Measurements from ENCODE around the gene RLF.
A peak's percentile ranks its signal among the peaks of the same experiment; 100 is the strongest.

RLF gene, protein sequence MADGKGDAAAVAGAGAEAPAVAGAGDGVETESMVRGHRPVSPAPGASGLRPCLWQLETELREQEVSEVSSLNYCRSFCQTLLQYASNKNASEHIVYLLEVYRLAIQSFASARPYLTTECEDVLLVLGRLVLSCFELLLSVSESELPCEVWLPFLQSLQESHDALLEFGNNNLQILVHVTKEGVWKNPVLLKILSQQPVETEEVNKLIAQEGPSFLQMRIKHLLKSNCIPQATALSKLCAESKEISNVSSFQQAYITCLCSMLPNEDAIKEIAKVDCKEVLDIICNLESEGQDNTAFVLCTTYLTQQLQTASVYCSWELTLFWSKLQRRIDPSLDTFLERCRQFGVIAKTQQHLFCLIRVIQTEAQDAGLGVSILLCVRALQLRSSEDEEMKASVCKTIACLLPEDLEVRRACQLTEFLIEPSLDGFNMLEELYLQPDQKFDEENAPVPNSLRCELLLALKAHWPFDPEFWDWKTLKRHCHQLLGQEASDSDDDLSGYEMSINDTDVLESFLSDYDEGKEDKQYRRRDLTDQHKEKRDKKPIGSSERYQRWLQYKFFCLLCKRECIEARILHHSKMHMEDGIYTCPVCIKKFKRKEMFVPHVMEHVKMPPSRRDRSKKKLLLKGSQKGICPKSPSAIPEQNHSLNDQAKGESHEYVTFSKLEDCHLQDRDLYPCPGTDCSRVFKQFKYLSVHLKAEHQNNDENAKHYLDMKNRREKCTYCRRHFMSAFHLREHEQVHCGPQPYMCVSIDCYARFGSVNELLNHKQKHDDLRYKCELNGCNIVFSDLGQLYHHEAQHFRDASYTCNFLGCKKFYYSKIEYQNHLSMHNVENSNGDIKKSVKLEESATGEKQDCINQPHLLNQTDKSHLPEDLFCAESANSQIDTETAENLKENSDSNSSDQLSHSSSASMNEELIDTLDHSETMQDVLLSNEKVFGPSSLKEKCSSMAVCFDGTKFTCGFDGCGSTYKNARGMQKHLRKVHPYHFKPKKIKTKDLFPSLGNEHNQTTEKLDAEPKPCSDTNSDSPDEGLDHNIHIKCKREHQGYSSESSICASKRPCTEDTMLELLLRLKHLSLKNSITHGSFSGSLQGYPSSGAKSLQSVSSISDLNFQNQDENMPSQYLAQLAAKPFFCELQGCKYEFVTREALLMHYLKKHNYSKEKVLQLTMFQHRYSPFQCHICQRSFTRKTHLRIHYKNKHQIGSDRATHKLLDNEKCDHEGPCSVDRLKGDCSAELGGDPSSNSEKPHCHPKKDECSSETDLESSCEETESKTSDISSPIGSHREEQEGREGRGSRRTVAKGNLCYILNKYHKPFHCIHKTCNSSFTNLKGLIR (N-terminal part only)

DNA sequence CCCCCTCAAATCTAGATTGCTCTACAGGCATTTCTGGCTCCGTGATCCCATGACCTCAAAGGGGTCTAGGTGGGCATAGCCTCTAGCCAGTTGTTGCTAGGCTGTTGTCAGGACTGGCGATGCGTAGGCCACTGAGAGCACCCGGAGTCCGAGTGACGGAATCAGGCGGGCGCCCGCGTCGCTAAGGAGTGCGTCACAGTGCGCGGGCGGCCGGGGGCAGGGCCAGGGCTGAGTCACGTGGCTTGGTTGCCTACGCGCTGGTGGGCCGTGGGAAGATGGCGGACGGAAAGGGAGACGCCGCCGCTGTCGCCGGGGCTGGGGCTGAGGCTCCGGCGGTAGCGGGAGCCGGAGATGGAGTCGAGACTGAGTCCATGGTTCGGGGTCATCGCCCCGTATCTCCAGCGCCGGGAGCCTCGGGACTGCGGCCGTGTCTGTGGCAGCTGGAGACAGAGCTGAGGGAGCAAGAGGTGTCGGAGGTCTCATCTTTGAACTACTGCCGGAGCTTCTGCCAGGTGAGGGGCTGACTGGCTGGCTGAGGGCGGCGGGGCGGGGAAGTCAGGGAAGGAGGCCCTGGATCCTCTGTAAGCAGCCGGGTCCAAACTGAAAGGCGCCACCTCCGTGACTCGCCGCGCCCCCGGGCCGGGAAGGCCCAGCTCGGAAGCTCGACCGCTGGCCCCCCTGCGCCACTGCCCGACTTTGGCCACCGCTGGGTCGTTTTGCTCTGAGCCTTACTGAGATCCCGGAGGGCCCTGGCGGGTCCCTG, at the start of gene RLF:
RLF (plus strand) TSS at position 263 of the 763 bp plus-strand sequence; CDS start at position 276, 13 bp downstream.
- DNase-seq = peak; percentile 98
- H3K4me3 Mint-ChIP-seq = no peak within 1 kb of the TSS
- H3K27me3 Mint-ChIP-seq = no peaks in the 10 kb centered on the region
- H3K9me3 Mint-ChIP-seq = no peaks in the 10 kb centered on the region
- no peak within 1 kb of the TSS for H3K27ac Mint-ChIP-seq
- peaks cover 11% of the 10 kb centered on the region for H3K4me1 Mint-ChIP-seq
- peaks cover 2% of the 10 kb centered on the region for H3K36me3 Mint-ChIP-seq (ENCODE audit: low read depth)
- peak; percentile 86 for ATAC-seq

DNA sequence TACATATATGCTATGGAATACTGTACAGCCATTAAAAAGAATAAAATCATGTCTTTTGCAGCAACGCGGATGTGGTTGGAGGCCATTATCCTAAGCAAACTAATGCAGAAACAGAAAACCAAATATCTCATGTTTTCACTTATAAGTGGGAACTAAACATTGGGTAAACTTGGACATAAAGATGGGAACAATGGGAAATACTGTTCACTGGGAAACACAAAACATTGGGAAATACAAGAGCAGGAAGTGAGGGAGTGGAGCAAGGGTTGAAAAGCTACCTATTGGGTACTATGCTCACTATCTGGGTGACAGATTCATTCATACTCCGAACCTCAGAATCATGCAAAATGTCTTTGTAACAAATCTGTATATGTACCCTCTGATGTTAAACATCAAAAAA, 46.8 kb upstream of the RLF start:
- H3K27me3 Mint-ChIP-seq = peaks cover 17% of the 10 kb centered on the region
- peaks cover 9% of the 10 kb centered on the region for H3K9me3 Mint-ChIP-seq
- DNase-seq = no peak
- H3K4me3 Mint-ChIP-seq = no peak overlapping the region
- ATAC-seq = no peak
- no peaks in the 10 kb centered on the region for H3K4me1 Mint-ChIP-seq
- no peak overlapping the region for H3K27ac Mint-ChIP-seq
- peaks cover 5% of the 10 kb centered on the region for H3K36me3 Mint-ChIP-seq (ENCODE audit: low read depth)

DNA sequence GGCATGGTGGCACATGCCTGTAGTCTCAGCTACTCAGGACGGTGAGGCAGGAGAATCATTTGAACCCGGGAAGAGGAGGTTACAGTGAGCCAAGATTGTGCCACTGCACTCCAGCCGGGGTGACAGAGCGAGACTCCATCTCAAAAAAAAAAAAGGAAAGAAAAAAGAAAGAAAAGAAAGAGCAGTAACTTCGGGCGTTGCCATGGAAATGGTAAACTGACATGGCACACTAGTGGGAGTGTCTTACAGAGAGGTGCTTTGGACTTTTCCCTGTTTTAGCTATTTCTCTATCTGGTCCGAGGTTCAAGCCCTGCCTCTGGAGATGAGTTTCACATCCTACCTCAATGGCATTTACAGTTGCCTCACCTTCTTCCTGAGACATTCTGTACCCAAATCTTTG, 41.1 kb upstream of the RLF start:
- ATAC-seq = no peak
- no peaks in the 10 kb centered on the region for H3K4me1 Mint-ChIP-seq

DNA sequence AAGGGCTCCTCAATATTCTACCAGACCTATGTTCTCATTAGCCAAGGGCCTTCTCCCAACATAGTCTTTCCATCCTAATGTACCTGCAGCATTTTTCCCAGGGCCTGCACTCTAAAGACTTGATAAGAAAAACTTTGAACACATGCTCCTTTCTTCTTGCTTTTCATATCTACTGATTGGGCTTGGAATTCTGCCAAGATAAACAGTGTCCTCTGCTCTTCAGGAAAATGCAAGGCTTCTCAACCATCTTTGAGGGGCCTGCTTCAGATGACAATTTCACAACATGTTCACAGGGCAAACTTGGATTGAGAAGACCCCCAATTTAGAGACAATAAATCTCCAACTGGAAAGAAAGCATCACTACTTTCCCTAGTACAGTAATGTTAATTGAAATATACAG, 38.3 kb upstream of the RLF start:
- Mint-ChIP-seq H3K4me3 (no peak overlapping the region), H3K36me3 (ENCODE audit: low read depth) (no peaks in the 10 kb centered on the region), H3K27ac (no peak overlapping the region), H3K9me3 (no peaks in the 10 kb centered on the region), H3K27me3 (peaks cover 7% of the 10 kb centered on the region), H3K4me1 (no peaks in the 10 kb centered on the region)
- DNase-seq = no peak
- no peak for ATAC-seq

More for the DNA sequence above, 41.1 kb upstream of the RLF start:
- Mint-ChIP-seq H3K9me3 (no peaks in the 10 kb centered on the region), H3K36me3 (ENCODE audit: low read depth) (no peaks in the 10 kb centered on the region), H3K27ac (no peak overlapping the region), H3K4me3 (no peak overlapping the region), H3K27me3 (peaks cover 7% of the 10 kb centered on the region)
- DNase-seq = no peak

DNA sequence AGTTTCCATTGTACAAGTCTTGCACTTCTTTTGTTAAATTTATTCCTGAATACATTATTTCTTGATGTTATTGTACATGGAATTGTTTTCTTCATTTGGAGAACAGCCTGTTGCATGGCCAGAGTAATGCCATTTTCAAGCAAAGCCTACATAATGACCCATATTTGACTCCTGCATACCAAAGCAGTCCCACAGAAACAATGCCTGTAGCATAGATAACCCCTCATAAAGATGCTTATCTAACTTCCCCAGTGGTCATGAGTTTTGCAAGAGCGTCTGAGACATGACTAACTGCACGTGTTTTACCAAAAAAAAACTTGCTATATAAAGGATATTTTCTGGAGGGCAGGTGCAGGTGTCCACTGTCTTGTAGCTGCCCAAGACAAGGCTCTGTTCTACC, 30.3 kb upstream of the RLF start:
- no peaks in the 10 kb centered on the region for H3K36me3 Mint-ChIP-seq (ENCODE audit: low read depth)
- no peaks in the 10 kb centered on the region for H3K4me1 Mint-ChIP-seq
- no peak for DNase-seq
- no peak overlapping the region for H3K27ac Mint-ChIP-seq
- peaks cover 14% of the 10 kb centered on the region for H3K27me3 Mint-ChIP-seq
- peaks cover 5% of the 10 kb centered on the region for H3K9me3 Mint-ChIP-seq
- ATAC-seq = no peak
- H3K4me3 Mint-ChIP-seq = no peak overlapping the region

DNA sequence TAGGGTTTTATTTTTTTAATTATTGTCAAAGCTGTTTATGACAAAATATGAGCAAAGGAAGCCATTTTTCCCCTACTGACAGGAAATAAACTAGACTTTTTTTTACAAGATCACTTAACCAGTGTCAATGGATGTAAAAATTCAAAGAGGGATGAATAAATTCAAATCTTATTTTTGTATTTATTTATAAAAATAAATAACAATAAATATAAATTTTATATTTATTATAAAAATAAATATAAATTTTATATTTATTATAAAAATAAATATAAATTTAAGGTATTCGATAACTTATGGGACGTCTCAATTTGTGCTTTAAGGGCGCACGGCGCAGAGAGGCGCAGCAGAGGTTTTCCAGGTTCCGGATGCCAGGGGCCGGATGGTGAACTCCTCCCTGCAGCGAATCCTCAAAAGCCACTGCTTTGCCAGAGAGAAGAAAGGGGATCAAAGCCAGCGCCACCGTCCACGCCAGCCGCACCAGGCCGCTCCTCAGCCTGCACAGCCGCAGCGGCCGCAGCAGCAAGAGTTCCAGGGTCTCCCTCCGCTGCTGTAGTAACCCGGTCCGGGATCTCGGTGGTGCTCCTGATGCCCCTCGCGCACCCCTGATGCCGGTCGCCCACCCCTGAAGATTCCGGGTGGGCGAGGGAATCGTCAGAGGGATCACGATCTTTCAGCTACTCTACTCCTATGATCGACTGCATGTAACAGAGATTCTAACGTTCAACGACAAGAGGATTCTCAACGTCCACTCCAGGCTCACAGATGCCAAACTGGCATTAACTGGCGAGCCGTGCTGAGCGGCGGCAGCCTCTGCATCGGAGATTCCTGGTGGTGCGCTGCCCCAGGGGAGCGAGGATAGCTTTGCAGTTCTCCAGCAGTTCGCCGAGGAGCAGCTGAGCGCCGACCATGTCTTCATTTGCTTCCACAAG, 28.5 kb upstream of the RLF start:
- H3K9me3 Mint-ChIP-seq = peaks cover 5% of the 10 kb centered on the region
- no peak for ATAC-seq
- H3K4me1 Mint-ChIP-seq = no peaks in the 10 kb centered on the region
- H3K36me3 Mint-ChIP-seq (ENCODE audit: low read depth) = no peaks in the 10 kb centered on the region
- peaks cover 12% of the 10 kb centered on the region for H3K27me3 Mint-ChIP-seq
- H3K27ac Mint-ChIP-seq = no peak overlapping the region
- no peak for DNase-seq
- H3K4me3 Mint-ChIP-seq = no peak overlapping the region

DNA sequence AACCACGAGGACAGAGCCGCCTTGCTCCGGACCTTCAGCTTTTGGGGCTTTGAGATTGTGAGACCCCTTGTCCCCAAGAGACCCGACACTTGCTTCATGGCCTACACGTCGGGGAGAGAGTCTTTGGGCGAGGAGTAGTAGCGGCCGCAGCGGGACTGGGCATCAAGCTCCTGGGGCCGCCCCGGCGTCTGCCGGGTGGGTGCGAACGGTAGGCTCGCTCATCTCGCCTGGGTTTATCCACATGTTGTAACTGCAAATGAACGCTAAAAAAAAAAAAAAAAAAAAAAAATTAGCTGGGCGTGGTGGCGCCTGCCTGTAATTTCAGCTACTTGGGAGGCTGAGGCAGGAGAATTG, 27.9 kb upstream of the RLF start:
- Mint-ChIP-seq H3K27me3 (peaks cover 14% of the 10 kb centered on the region), H3K27ac (no peak overlapping the region), H3K4me1 (no peaks in the 10 kb centered on the region), H3K9me3 (peaks cover 5% of the 10 kb centered on the region), H3K36me3 (ENCODE audit: low read depth) (no peaks in the 10 kb centered on the region), H3K4me3 (no peak overlapping the region)
- ATAC-seq (no peak), DNase-seq (no peak)

DNA sequence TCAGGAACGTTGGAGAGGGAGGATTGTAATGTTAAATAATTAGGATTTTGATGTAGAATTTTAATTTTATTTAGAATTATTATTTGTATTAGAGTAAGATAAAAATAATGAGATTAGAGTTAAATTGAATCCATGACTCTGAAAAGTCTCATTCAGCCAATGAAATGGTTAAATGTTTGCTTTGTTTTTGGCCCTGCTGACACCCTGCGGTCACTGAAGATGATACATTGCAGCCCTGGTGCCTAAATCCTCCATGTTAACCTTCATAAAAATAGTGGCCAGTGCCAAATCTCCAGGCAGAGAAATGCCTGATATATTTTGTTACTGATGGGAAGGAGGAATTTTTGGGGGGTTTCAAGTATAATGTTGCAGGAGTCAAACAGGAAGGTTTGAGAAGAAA, 27.3 kb upstream of the RLF start:
- H3K27me3 Mint-ChIP-seq = peaks cover 13% of the 10 kb centered on the region
- H3K4me3 Mint-ChIP-seq = no peak overlapping the region
- DNase-seq (no peak), ATAC-seq (no peak)
- H3K27ac Mint-ChIP-seq = no peak overlapping the region
- no peaks in the 10 kb centered on the region for H3K4me1 Mint-ChIP-seq
- peaks cover 5% of the 10 kb centered on the region for H3K9me3 Mint-ChIP-seq
- no peaks in the 10 kb centered on the region for H3K36me3 Mint-ChIP-seq (ENCODE audit: low read depth)

DNA sequence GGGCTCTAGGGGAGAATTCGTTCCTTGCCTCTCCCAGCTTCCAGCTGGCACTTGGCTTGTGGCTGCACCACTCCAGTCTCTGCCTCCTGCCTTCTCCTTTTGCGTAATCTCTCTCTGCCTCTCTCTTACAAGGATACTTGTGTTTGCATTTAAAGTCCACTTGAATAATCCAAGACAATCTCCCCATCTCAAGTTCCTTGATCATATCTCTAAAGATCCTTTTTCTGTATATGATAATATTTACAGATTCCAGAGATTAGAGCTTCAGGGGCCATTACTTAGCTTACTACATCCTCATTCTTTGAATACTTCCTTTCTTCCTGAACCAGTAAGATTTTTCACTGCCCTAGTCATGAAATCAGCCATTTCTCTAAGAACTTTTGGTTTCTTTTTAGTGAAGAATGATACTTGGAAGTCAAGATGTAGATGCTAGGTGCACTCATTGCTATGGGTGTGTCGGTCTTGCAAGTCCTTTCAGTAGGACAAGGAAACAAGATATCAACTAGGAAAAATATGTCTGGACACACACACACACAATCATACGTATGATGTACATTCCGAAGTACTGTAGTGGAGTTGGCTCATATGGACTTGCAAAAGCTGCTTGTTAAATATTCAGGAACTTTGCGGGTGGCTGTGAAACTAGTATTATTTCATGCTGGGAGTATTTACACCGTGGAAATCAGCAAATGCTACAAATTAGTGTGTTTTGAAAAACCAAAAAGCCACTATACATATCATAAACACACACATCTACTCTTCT, 20.8 kb upstream of the RLF start:
- Mint-ChIP-seq H3K27ac (no peak overlapping the region), H3K4me1 (peaks cover 2% of the 10 kb centered on the region), H3K4me3 (no peak overlapping the region), H3K9me3 (no peaks in the 10 kb centered on the region), H3K36me3 (ENCODE audit: low read depth) (no peaks in the 10 kb centered on the region), H3K27me3 (peaks cover 15% of the 10 kb centered on the region)
- DNase-seq = no peak
- no peak for ATAC-seq

DNA sequence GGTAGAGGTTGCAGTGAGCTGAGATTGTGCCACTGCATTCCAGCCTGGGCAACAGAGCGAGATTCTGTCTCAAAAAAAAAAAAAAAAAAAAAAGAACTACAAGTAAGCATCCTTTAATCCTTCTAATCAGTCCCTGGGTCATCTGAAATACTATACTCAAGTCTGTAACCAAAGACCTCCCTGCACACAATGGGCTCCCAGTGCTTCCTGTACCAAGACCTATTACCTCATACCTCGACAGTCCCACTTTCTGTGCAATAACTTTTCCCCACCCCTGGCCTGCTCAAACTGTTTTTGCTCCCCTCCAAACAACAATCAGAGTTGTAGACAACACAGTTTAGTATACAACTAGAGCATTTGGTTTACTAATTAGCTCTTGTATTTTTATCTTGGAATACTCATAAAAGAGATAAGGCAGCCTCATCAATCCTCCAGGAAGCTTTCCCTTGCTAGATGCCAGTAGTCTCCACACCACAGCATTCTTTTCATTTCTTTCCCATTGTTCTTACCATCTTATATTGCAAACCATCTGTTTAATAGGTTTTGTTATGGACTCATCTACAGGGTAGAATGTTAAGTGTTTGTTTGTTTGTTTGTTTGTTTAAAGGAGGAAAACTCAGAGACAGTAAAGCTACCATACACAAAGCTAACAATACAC, 19.2 kb upstream of the RLF start:
- Mint-ChIP-seq H3K36me3 (ENCODE audit: low read depth) (no peaks in the 10 kb centered on the region), H3K4me1 (peaks cover 2% of the 10 kb centered on the region), H3K4me3 (no peak overlapping the region), H3K9me3 (no peaks in the 10 kb centered on the region), H3K27ac (no peak overlapping the region), H3K27me3 (peaks cover 12% of the 10 kb centered on the region)
- ATAC-seq = no peak
- no peak for DNase-seq

DNA sequence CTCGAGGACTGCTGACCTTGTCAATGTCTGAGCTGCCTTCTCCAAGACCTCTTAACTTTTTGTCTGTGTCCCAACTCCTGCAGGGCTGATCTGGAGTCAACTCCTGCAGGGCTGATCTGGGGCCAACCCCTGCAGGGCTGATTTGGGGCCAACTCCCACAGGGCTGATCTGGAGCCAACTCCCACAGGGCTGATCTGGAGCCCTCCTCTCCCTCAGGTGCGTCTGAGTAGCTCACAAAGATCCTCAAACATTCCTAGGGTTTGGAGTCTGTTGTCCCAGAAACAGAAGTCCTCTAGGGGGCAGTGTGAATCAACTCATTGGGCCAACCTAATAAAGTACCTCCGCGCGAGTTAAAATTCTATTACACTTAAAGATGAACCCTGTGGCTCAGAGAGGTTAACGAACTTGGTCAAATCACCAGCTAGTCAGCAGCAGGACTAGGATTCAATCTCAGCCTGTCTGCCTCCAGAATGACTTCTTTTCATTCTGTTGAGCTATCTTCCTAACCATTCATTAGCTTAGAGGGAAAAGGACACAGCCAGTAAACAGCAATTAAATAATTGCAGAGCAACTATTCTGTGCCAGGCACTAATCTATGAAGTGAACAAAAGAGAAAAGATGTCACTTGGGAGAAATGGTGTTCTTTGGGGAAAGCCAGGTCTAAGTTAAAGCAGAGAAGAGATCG, 17.2 kb upstream of the RLF start:
- DNase-seq (peak; percentile 56), ATAC-seq (peak; percentile 83)
- peaks cover 16% of the 10 kb centered on the region for H3K27me3 Mint-ChIP-seq
- H3K36me3 Mint-ChIP-seq (ENCODE audit: low read depth) = no peaks in the 10 kb centered on the region
- H3K27ac Mint-ChIP-seq = no peak overlapping the region
- no peaks in the 10 kb centered on the region for H3K9me3 Mint-ChIP-seq
- no peak overlapping the region for H3K4me3 Mint-ChIP-seq
- peaks cover 2% of the 10 kb centered on the region for H3K4me1 Mint-ChIP-seq
